Hair follicle dermal papilla cell (primary cell): ENCODE data around the gene ABCB1. TPM values are rescaled to one million over a fixed set of nuclear protein-coding genes. Genes with fewer than 3 reads are reported as not detected.

Source experiments
- total RNA-seq: library from RNA; depleted of rRNA; stranded (reverse); fragments of >200 nt; gene quantifications from 2 replicates; pipeline ENCODE4 v1.2.3, GENCODE V29; 2012

The ABCB1 gene
- total RNA-seq = 0.12 and 0.49 TPM in 2 replicates

DNA sequence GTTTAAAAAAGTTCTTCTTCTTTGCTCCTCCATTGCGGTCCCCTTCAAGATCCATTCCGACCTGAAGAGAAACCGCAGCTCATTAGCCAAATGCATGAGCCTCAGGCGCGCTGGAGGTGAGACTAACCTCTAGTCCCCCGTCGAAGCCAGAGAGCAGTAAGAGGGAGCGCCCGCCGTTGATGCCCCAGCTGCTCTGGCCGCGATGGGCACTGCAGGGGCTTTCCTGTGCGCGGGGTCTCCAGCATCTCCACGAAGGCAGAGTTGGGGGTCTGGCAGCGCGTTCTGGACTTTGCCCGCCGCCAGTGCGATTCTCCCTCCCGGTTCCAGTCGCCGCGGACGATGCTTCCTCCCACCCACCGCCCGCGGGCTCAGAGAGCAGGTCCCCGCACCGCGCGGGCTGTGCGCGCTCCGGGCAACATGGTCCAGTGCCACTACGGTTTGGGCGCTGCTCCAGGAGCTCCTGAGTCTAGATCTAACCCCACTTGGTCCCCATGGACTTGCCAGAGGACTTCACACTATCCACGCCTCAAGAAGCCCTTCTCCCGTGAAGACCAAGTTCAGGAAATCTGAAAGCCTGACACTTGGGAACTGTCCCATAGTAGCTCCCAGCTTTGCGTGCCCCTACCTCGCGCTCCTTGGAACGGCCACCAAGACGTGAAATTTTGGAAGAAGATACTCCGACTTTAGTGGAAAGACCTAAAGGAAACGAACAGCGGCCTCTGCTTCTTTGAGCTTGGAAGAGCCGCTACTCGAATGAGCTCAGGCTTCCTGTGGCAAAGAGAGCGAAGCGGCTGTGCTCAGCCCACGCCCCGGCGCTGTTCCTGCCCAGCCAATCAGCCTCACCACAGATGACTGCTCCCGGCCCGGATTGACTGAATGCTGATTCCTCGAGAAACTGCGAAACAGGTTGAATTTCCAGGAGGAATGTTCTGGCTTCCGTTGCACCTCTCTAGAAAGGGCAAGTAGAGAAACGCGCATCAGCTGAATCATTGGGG, at the start of gene ABCB1:
Gene ABCB1 (minus strand): TSS at position 755 of the 995 bp plus-strand sequence. CDS start 700 bp downstream, at position 55.

DNA sequence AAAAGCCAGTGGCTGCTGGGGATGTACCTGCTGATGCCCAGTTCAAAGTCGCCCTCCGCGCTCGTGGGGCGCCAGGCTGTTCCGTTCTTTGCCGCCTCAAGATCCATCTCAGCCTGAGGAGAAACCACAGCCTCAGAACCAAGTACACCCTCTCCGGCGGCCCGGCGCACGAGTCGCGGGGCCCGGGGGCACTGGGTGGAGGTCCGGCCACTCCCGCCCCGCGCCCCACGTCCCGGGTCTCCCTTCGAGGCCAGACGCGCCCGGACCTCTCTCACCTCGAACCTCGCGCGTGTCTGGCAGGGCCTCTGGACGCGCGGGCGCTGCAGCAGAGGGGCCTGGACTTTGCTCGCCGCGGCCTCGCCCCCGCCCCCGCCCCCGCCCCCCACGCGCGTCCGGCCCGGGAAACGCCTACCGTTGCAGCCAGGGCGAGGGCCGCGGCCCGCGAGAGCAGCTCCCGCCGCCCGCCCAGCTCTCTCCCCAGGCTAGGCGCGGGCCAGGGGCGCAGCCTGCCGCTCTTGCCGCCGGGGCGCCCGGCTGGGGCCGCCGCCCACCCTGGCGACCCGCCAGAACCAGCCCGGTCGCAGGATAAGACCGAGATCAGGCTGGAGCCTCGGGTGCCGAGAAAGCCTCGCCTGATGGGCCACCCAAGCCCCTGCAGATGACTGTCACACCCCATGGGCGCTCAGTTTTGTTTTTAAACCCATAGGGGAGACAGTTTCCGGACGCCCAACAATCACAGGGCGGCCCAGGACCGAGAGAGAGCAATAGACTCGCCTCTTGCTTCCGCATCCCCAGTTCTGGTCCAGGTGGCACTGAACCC, 125.1 kb downstream of the ABCB1 start, which contains the start of gene ABCB4:
Gene ABCB4 (minus strand): TSS at position 322 of the 820 bp plus-strand sequence. CDS start 215 bp downstream, at position 107.

Other genes starting within 250 kb of the ABCB1 start
- 10.4 and 23.5 TPM in 2 replicates for gene ABCB4, start 125.2 kb downstream of the ABCB1 start, total RNA-seq
- gene RUNDC3B, start 27.5 kb upstream of the ABCB1 start, total RNA-seq = 0.24 and 0.49 TPM in 2 replicates